HepG2 (cell line): ENCODE measurements around the gene GEMIN2. TPM values are rescaled to one million over a fixed set of nuclear protein-coding genes. Genes with fewer than 3 reads are reported as not detected.

Experiments used
- ARNT ChIP-seq: fragments of 450-650 bp; IDR thresholded peaks from 2 replicates; pipeline ENCODE4 v1.6.1; 2017
- CHD4 ChIP-seq: fragments of 200-600 bp; sonication (generic); IDR thresholded peaks from 2 replicates; pipeline ENCODE4 v1.7.0; 2017; ENCODE audit warnings: mild to moderate bottlenecking, low read length, borderline replicate concordance
- HIC2 ChIP-seq: sonication (generic); formaldehyde crosslinking; IDR thresholded peaks from 2 replicates; pipeline ENCODE4 v1.9.0; 2022; ENCODE audit warnings: low read depth, missing genetic modification reagents
- KLF16 ChIP-seq, 2 experiments: sonication (generic) in 1 of 2; formaldehyde crosslinking in 1 of 2; IDR thresholded peaks; 2 replicates each; pipeline versions ENCODE4 v1.6.1 to v1.8.0; 2016 to 2023; ENCODE audit warnings: missing genetic modification reagents in 2 of 2, missing compliant biosample characterization in 1 of 2
- MIER2 ChIP-seq: IDR thresholded peaks from 2 replicates; pipeline ENCODE4 v1.6.1; 2016; ENCODE audit warnings: missing biosample characterization, missing genetic modification reagents
- NFYC ChIP-seq: IDR thresholded peaks from 2 replicates; pipeline ENCODE4 v1.6.1; 2016; ENCODE audit warnings: missing genetic modification reagents, missing compliant biosample characterization
- NR2F1 ChIP-seq, 2 experiments: fragments of 450-650 bp in 1 of 2; formaldehyde crosslinking in 1 of 2; IDR thresholded peaks; 2 replicates each; pipeline versions ENCODE4 v1.5.0 to v1.6.1; 2016 to 2020; ENCODE audit warnings: mild to moderate bottlenecking in 1 of 2, missing compliant biosample characterization in 1 of 2, missing genetic modification reagents in 1 of 2, moderate library complexity in 1 of 2
- PRDM15 ChIP-seq: sonication (generic); formaldehyde crosslinking; IDR thresholded peaks from 2 replicates; pipeline ENCODE4 v1.4.0; 2020; ENCODE audit warnings: missing genetic modification reagents
- REST ChIP-seq, 2 experiments: IDR thresholded peaks; 2 replicates each; pipeline ENCODE4 v1.6.1; 2011 to 2012; ENCODE audit warnings: low read length in 2 of 2, borderline replicate concordance in 1 of 2, low read depth in 1 of 2, mild to moderate bottlenecking in 1 of 2, moderate library complexity in 1 of 2
- RFX5 ChIP-seq: IDR thresholded peaks from 2 replicates; pipeline ENCODE4 v1.6.1; 2011; ENCODE audit warnings: low read depth, low read length, improper control_type of control experiment
- THAP11 ChIP-seq: IDR thresholded peaks from 2 replicates; pipeline ENCODE4 v1.6.1; 2016; ENCODE audit warnings: missing biosample characterization, missing genetic modification reagents
- YEATS4 ChIP-seq: sonication (generic); formaldehyde crosslinking; IDR thresholded peaks from 2 replicates; pipeline ENCODE4 v1.4.0; 2020; ENCODE audit warnings: missing genetic modification reagents, borderline replicate concordance
- ZBTB39 ChIP-seq: sonication (generic); formaldehyde crosslinking; IDR thresholded peaks from 2 replicates; pipeline ENCODE4 v1.5.0; 2020; ENCODE audit warnings: missing genetic modification reagents
- ZNF317 ChIP-seq: sonication (generic); formaldehyde crosslinking; IDR thresholded peaks from 2 replicates; pipeline ENCODE4 v1.5.0; 2020; ENCODE audit warnings: mild to moderate bottlenecking, missing genetic modification reagents
- ZNF350 ChIP-seq: sonication (generic); formaldehyde crosslinking; IDR thresholded peaks from 2 replicates; pipeline ENCODE4 v1.4.0; 2020; ENCODE audit warnings: mild to moderate bottlenecking, low read depth, missing genetic modification reagents, borderline replicate concordance
- ZNF549 ChIP-seq: sonication (generic); formaldehyde crosslinking; IDR thresholded peaks from 2 replicates; pipeline ENCODE4 v1.5.0; 2020; ENCODE audit warnings: missing genetic modification reagents
- ZNF737 ChIP-seq: sonication (generic); formaldehyde crosslinking; IDR thresholded peaks from 2 replicates; pipeline ENCODE4 v1.5.0; 2020; ENCODE audit warnings: missing genetic modification reagents, mild to moderate bottlenecking, borderline replicate concordance
- ZNF792 ChIP-seq: IDR thresholded peaks from 2 replicates; pipeline ENCODE4 v1.6.1; 2016
- polyA plus RNA-seq, 8 experiments: library from polyadenylated mRNA; depleted of rRNA in 3 of 8; stranded (reverse) in 7 of 8; unstranded in 1 of 8; fragments of >200 nt; fragmentation: Illumina TruSeq in 4 of 8; extraction: Trizol in 4 of 8; gene quantifications; 2 replicates each; pipeline versions ENCODE4 v1.2.1 to v1.2.3, GENCODE V29; 2011 to 2016; ENCODE audit warnings: low read depth in 4 of 8, missing spikeins in 1 of 8, mixed read lengths in 1 of 8; ENCODE audit not compliant: insufficient read depth in 1 of 8
- total RNA-seq, 5 experiments: library from RNA; depleted of rRNA; stranded (reverse); fragments of >200 nt; fragmentation: Illumina TruSeq; extraction: Trizol; gene quantifications; 2 replicates each; pipeline ENCODE4 v1.2.3, GENCODE V29; 2016; ENCODE audit warnings: low read depth in 1 of 5

GEMIN2 gene
- total and polyA plus RNA-seq, 2 of the 13 experiments (the other 11 are each of a cell fraction or from before 2014, with no cell fraction given): 54.8 to 110 TPM

GRCh38 chr14:39175445-39176262, 61.5 kb downstream of the GEMIN2 start (continued):
- TF ChIP-seq HIC2: no peak
- peak; percentile 97 for TF ChIP-seq PRDM15 (CRISPR knock-in tag)
- TF ChIP-seq RFX5: no peak
- no peak for TF ChIP-seq THAP11 (CRISPR knock-in tag)
- TF ChIP-seq ZNF350 (CRISPR knock-in tag): peak; percentile 55
- no peak for TF ChIP-seq CHD4
- 0 out of 4 replicates have a peak, but pooled peaks of 1 of the 2 experiments have one; percentile 1 for TF ChIP-seq NR2F1 (CRISPR knock-in tag; IDR thresholded peaks at IDR 0.05)
- TF ChIP-seq MIER2 (CRISPR knock-in tag): peak; percentile 70; the same call in 1 of the 2 replicates
- TF ChIP-seq YEATS4 (CRISPR knock-in tag): peak; percentile 65
- TF ChIP-seq ZNF792 (CRISPR knock-in tag): no peak
- no peak for TF ChIP-seq ZNF737
- peak in 1 of 2 experiments; percentile 65; a peak in 1 of 4 replicates for TF ChIP-seq KLF16 (CRISPR knock-in tag; IDR thresholded peaks at IDR 0.05)
- TF ChIP-seq ZBTB39 (CRISPR knock-in tag): no peak; the same call in none of the 2 replicates
- TF ChIP-seq REST (IDR thresholded peaks at IDR 0.05; ENCODE audit: borderline replicate concordance in 1 of 2, low read depth in 1 of 2, low read length in 2 of 2): no peak
- no peak for TF ChIP-seq ZNF549 (CRISPR knock-in tag)
- TF ChIP-seq ARNT: no peak
- TF ChIP-seq ZNF317 (CRISPR knock-in tag): no peak; the same call in 1 of the 2 replicates
- no peak for TF ChIP-seq NFYC
